NCI-H2081 treated with DMSO at 0.1 percent for 48 hours (cell line): ENCODE measurements around the gene DTX1.

Experiments
- DNase-seq: peaks from one replicate; lab custom pipeline; 2025; lab: John Stamatoyannopoulos, UW

Gene DTX1

GRCh38 chr12:113071135-113072112 is 14.9 kb downstream of the DTX1 start:
- DNase-seq = peak; percentile 33

GRCh38 chr12:113072136-113072535 is 15.6 kb downstream of the DTX1 start:
- no peak for DNase-seq

GRCh38 chr12:113073586-113073985 is 17.1 kb downstream of the DTX1 start:
- no peak for DNase-seq

- no peak for DNase-seq
These were observed 18.7 kb downstream of the DTX1 start for GRCh38 chr12:113075137-113075683.

GRCh38 chr12:113077057-113077858 is 20.7 kb downstream of the DTX1 start:
- DNase-seq = no peak

GRCh38 chr12:113077859-113078255 is 21.3 kb downstream of the DTX1 start:
- DNase-seq = no peak

GRCh38 chr12:113081873-113082272 is 25.3 kb downstream of the DTX1 start:
- DNase-seq = no peak

GRCh38 chr12:113082486-113083148 is 26.1 kb downstream of the DTX1 start:
- no peak for DNase-seq

- no peak for DNase-seq
These were observed 27.4 kb downstream of the DTX1 start for GRCh38 chr12:113083863-113084435.

- no peak for DNase-seq
These were observed 30.0 kb downstream of the DTX1 start for GRCh38 chr12:113086249-113087164.

- DNase-seq = no peak
These were observed 30.7 kb downstream of the DTX1 start for GRCh38 chr12:113087193-113087592.

- no peak for DNase-seq
These were observed 31.5 kb downstream of the DTX1 start for GRCh38 chr12:113088037-113088436.

GRCh38 chr12:113088971-113089756 is 32.6 kb downstream of the DTX1 start:
- DNase-seq = no peak

GRCh38 chr12:113089839-113090238 is 33.3 kb downstream of the DTX1 start:
- DNase-seq = no peak

- DNase-seq = no peak
These were observed 34.2 kb downstream of the DTX1 start for GRCh38 chr12:113090740-113091139.

GRCh38 chr12:113091506-113091905 is 35.0 kb downstream of the DTX1 start:
- DNase-seq = no peak

GRCh38 chr12:113092607-113093408 is 36.3 kb downstream of the DTX1 start:
- no peak for DNase-seq

- no peak for DNase-seq
These were observed 37.0 kb downstream of the DTX1 start for GRCh38 chr12:113093409-113094101.
